Measurements from ENCODE around the gene WAC.

DNA sequence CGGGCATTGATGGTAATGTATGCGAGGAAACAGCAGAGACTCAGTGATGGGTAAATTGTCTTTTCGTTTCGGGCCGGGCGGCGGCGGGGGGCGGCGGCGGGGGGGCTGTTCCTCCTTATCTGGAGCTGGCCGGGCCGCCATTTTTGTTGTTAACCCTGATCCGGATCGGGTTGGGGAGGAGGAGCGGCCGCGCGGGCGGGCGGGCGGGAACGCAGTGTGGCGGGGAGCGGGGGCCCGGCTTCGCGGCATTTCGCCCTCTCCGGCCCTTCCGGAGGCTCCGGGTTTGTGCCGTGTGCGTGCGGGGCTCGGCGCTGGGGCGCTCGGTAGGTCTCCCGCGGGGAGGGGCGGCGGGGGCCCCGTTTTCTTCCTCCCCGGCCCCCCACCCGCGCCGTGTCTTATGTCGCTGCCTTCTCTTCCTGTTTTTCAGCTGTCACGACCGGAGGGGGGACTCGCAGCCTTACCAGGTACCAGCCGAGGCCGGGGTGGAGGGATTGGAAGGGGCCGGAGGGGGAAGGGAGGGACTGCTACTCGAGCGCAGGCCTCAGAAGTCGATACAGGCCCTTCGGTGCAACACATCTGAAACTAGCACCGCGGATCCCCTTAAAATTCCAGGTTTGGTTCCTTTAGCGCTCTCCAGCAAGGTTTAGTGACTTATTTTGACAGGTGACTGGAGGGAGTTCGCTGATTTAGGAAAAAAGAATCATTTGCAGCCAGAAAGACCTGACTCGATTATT, 820 bp downstream of the WAC start:
- TF ChIP-seq JUND (IDR thresholded peaks at IDR 0.05): no peak
- TF ChIP-seq, protein P1, sequence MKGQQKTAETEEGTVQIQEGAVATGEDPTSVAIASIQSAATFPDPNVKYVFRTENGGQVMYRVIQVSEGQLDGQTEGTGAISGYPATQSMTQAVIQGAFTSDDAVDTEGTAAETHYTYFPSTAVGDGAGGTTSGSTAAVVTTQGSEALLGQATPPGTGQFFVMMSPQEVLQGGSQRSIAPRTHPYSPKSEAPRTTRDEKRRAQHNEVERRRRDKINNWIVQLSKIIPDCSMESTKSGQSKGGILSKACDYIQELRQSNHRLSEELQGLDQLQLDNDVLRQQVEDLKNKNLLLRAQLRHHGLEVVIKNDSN (IDR thresholded peaks at IDR 0.05; ENCODE audit: borderline replicate concordance, low read depth): no peak
- TF ChIP-seq POLR2AphosphoS5 (IDR thresholded peaks at IDR 0.05; ENCODE audit: low read depth, low read length): no peak

All from SK-N-SH (cell line).